ENCODE measurements around the gene MT1M. TPM values are rescaled to one million over a fixed set of nuclear protein-coding genes. Genes with fewer than 3 reads are reported as not detected.
A peak's percentile ranks its signal among the peaks of the same experiment; 100 is the strongest.

MT1M gene
- total and polyA plus RNA-seq, 10 donors: 0.44 to 11.8 (median 3.6) TPM

GRCh38 chr16:56608043-56608875 lies 24.2 kb upstream of the MT1M start, which contains the start of gene MT2A:
Gene MT2A, plus strand, starts transcription at chr16:56608584. Its CDS starts 72 bp downstream, at chr16:56608656.
- peaks cover 24 to 72% (median 47%) of the 10 kb centered on the region in 6 donors for H3K4me1 ChIP-seq
- intact Hi-C loops (cut with DNase I; ENCODE audit: low total_unique reads): loop anchor here (10.0 kb wide), 2 partner anchors 77 to 93 kb away; partner anchors contain the start of gene MT1X
- H3K9me3 ChIP-seq: no peaks in the 10 kb centered on the region
- peak in 1 of 3 donors; percentile 84 for TF ChIP-seq POLR2A (IDR thresholded peaks at IDR 0.05)
- peak; percentile 95 for TF ChIP-seq POLR2AphosphoS5 (IDR thresholded peaks at IDR 0.05)
- peak in 1 of 11 experiments; percentile 13 for TF ChIP-seq CTCF (IDR thresholded peaks at IDR 0.05 in 8 of 11, conservative IDR thresholded peaks at IDR 0.05 in 3 of 11)
- H3K36me3 ChIP-seq: no peaks in the 10 kb centered on the region
- peak within 1 kb of the TSS; percentile 78 to 96 (median 89) for H3K27ac ChIP-seq
- H3K4me3 ChIP-seq: peak within 1 kb of the TSS; percentile 37 to 75 (median 61)
- 6 to 16% (median 9%) methylated on average over 20 to 62 of the region's 62 CpGs for WGBS, 5 donors
- no peaks in the 10 kb centered on the region for H3K27me3 ChIP-seq (replicated peaks in 1 of 7)
- DNase-seq: peak; percentile 99

GRCh38 chr16:56608876-56609462 lies 23.5 kb upstream of the MT1M start:
- intact Hi-C loops (cut with DNase I; ENCODE audit: low total_unique reads): loop anchor here (10.0 kb wide), 2 partner anchors 76 to 94 kb away; partner anchors contain the start of gene MT1X
- peaks cover 24 to 67% (median 47%) of the 10 kb centered on the region in 6 donors for H3K4me1 ChIP-seq

GRCh38 chr16:56609463-56609921 lies 23.0 kb upstream of the MT1M start:
- peaks cover 24 to 65% (median 47%) of the 10 kb centered on the region in 6 donors for H3K4me1 ChIP-seq
- no peaks in the 10 kb centered on the region for H3K9me3 ChIP-seq
- intact Hi-C loops (cut with DNase I; ENCODE audit: low total_unique reads): loop anchor here (10.0 kb wide), 2 partner anchors 75 to 95 kb away; partner anchors contain the start of gene MT1X
- H3K27ac ChIP-seq: peak overlapping the region; percentile 78 to 96 (median 89)
- H3K4me3 ChIP-seq: peak overlapping the region; percentile 37 to 75 (median 61)
- H3K36me3 ChIP-seq: no peaks in the 10 kb centered on the region
- WGBS, 5 donors: 0 to 1% (median 0%) methylated on average over 6 of the region's 6 CpGs
- TF ChIP-seq CTCF (IDR thresholded peaks at IDR 0.05 in 8 of 11, conservative IDR thresholded peaks at IDR 0.05 in 3 of 11) (peak in 2 of 11 experiments; percentile 7 to 12), POLR2AphosphoS5 (IDR thresholded peaks at IDR 0.05) (peak in 1 of 3 donors; percentile 85), POLR2A (IDR thresholded peaks at IDR 0.05) (peak in 1 of 3 donors; percentile 32)
- DNase-seq: peak; percentile 84
- no peaks in the 10 kb centered on the region for H3K27me3 ChIP-seq (replicated peaks in 1 of 7)

More at GRCh38 chr16:56608876-56609462, 23.5 kb upstream of the MT1M start:
- Histone ChIP-seq H3K27me3 (replicated peaks in 1 of 7) (no peaks in the 10 kb centered on the region), H3K36me3 (no peaks in the 10 kb centered on the region), H3K9me3 (no peaks in the 10 kb centered on the region), H3K27ac (peak overlapping the region; percentile 78 to 96 (median 89)), H3K4me3 (peak overlapping the region; percentile 37 to 75 (median 61))
- DNase-seq: no peak
- no peak for TF ChIP-seq CTCF (IDR thresholded peaks at IDR 0.05 in 8 of 11, conservative IDR thresholded peaks at IDR 0.05 in 3 of 11)
- peak in 2 of 3 donors; percentile 25 to 36 for TF ChIP-seq POLR2AphosphoS5 (IDR thresholded peaks at IDR 0.05)
- WGBS, 5 donors: 0 to 1% (median 1%) methylated on average over 21 of the region's 21 CpGs
